Muscle of arm (tissue), 14 donors: ENCODE data around the gene OR7A5. TPM values are rescaled to one million over a fixed set of nuclear protein-coding genes. Genes with fewer than 3 reads are reported as not detected.
"Not testable (repeated sequence)": the region's sequence is repeated elsewhere in the genome, so short reads cannot be mapped to it uniquely, and the experiment has no call there.

Experiments
- DNase-seq: peaks from one replicate; pipeline ENCODE4 v3.0.0-alpha.2; 2013
- long read RNA-seq, 11 donors: transcript quantifications; one replicate each; lab custom pipeline, GENCODE V29; 2026
- polyA plus RNA-seq, 12 donors: library from polyadenylated mRNA; unstranded; fragments of 120-200 nt; gene quantifications; one replicate each; pipeline ENCODE4 v1.2.1, GENCODE V29; 2013; ENCODE audit not compliant: insufficient read length in 12 of 12

The OR7A5 gene
- polyA plus RNA-seq = 1 to 10 TPM in 1 of 12 donors, under 1 TPM in 4, not detected in 7; 0.05 to 1.4 (median 0.27) TPM
- long read RNA-seq, donor 1 = 0 reads
- long read RNA-seq, donor 2 = 0 reads
- long read RNA-seq, donor 3 = 0 reads
- long read RNA-seq, donor 4 = 0 reads
- long read RNA-seq, donor 5 = 0 reads
- long read RNA-seq, donor 6 = 0 reads
- long read RNA-seq, donor 7 = 0 reads
- long read RNA-seq, donor 8 = 0 reads
- long read RNA-seq, donor 9 = 0 reads
- long read RNA-seq, donor 10 = 0 reads
- long read RNA-seq, donor 11 = 0 reads

- DNase-seq = no peak
These were observed at the start of gene OR7A5, which contains the start of gene OR7C1 for GRCh38 chr19:14835011-14835410. Gene OR7A5 (minus strand): TSS chr19:14835185. CDS start chr19:14828241, 6,944 bp downstream. Gene OR7C1 (minus strand): TSS chr19:14835185. CDS start chr19:14800136, 35,049 bp downstream.

- DNase-seq = peak; percentile 19
These were observed 36.7 kb upstream of the OR7A5 start for GRCh38 chr19:14871619-14872230.

GRCh38 chr19:14868497-14868896, 33.5 kb upstream of the OR7A5 start:
- no peak for DNase-seq

- no peak for DNase-seq
These were observed 13.8 kb upstream of the OR7A5 start, which contains the start of gene OR7A10 for GRCh38 chr19:14848822-14849221. Gene OR7A10 (minus strand): TSS chr19:14848922. CDS start chr19:14841877, 7,045 bp downstream.

GRCh38 chr19:14843578-14843977, 8.6 kb upstream of the OR7A5 start:
- no peak for DNase-seq

- DNase-seq = no peak
These were observed 8.2 kb upstream of the OR7A5 start for GRCh38 chr19:14843169-14843568.

GRCh38 chr19:14840206-14840605, 5.2 kb upstream of the OR7A5 start:
- no peak for DNase-seq

- DNase-seq = no peak
These were observed 2.4 kb upstream of the OR7A5 start for GRCh38 chr19:14837391-14837790.

GRCh38 chr19:14830702-14831101, 4.3 kb downstream of the OR7A5 start:
- DNase-seq = no peak

GRCh38 chr19:14826006-14826405, 9.0 kb downstream of the OR7A5 start:
- DNase-seq = no peak

GRCh38 chr19:14821937-14822336, 13.0 kb downstream of the OR7A5 start:
- peak; percentile 41 for DNase-seq

GRCh38 chr19:14818588-14818987, 16.4 kb downstream of the OR7A5 start:
- no peak for DNase-seq

- DNase-seq = no peak
These were observed 17.9 kb downstream of the OR7A5 start for GRCh38 chr19:14817052-14817451.

- no peak for DNase-seq
These were observed 19.9 kb downstream of the OR7A5 start for GRCh38 chr19:14814982-14815652.

GRCh38 chr19:14809272-14810057, 25.5 kb downstream of the OR7A5 start:
- DNase-seq = no peak

- no peak for DNase-seq
These were observed 30.2 kb downstream of the OR7A5 start for GRCh38 chr19:14804765-14805164.

- DNase-seq = no peak
These were observed 36.2 kb downstream of the OR7A5 start for GRCh38 chr19:14798760-14799159.

GRCh38 chr19:14796021-14796420, 39.0 kb downstream of the OR7A5 start:
- no peak for DNase-seq

- no peak for DNase-seq
These were observed 39.8 kb downstream of the OR7A5 start for GRCh38 chr19:14795078-14795721.

- DNase-seq = not testable (repeated sequence)
These were observed 42.7 kb downstream of the OR7A5 start for GRCh38 chr19:14792250-14792649.

GRCh38 chr19:14786421-14786851, 48.5 kb downstream of the OR7A5 start:
- DNase-seq = no peak
